WTC11 (cell line): ENCODE results near the gene MIB2.

Source experiments
- CREM ChIP-seq: sonication (generic); formaldehyde crosslinking; IDR thresholded peaks from 2 replicates; pipeline ENCODE4 v1.8.1; 2022; ENCODE audit warnings: mild to moderate bottlenecking, missing genetic modification reagents, moderate library complexity
- EMX1 ChIP-seq: fragments of 250-450 bp; sonication (Bioruptor Pico); IDR thresholded peaks from 2 replicates; pipeline ENCODE4 v1.8.0; 2021; ENCODE audit warnings: mild to moderate bottlenecking
- TEAD4 ChIP-seq: sonication (generic); formaldehyde crosslinking; IDR thresholded peaks from 2 replicates; pipeline ENCODE4 v1.8.0; 2022; ENCODE audit warnings: mild to moderate bottlenecking, missing genetic modification reagents
- ZNF317 ChIP-seq: sonication (generic); formaldehyde crosslinking; IDR thresholded peaks from 2 replicates; pipeline ENCODE4 v1.8.1; 2023; ENCODE audit warnings: low read depth, mild to moderate bottlenecking, moderate library complexity, missing genetic modification reagents, borderline replicate concordance
- TF ChIP-seq, protein P1 (sequence below): fragments of 200-600 bp; IDR thresholded peaks from 2 replicates; pipeline ENCODE4 v1.8.0; 2022; ENCODE audit warnings: antibody characterized with exemption
- TF ChIP-seq, protein P2 (sequence below): fragments of 250-450 bp; sonication (Bioruptor Pico); IDR thresholded peaks from 2 replicates; pipeline ENCODE4 v1.9.0; 2021; ENCODE audit warnings: mild to moderate bottlenecking

DNA sequence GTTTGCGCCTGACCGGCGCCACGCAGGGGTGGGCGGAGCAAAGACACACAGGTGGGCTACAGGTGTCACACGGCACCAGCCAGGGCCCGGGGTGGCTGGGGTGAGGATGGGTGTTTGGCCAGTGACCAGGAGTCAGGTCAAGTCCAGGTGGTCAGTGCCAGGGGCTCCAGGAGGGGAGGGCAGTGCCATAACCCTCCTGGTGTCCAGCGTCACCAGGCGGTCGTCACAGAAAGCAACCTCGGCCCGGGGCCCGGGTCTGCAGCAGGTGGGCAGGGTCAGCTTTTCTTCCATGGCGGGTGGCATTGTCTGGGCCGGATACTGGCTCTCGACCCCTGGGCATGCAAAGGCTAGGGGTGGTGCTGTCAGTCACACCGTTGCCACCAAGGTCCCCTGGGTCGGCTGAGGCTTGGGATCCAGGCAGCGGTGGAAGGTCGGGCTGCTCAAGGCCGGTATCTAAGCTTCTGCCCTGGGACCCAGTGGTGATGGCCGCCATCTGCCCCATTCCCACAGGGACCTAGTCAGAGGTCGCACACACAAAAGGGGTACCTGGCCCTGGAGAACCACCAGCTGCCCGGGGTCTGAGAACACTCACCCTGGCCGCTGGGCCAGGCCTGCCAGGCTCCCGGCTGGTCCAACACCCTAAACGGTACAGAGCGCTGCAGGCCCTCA, 17.1 kb upstream of the MIB2 start:
- no peak for TF ChIP-seq CREM (CRISPR knock-in tag)
- TF ChIP-seq, protein P1, sequence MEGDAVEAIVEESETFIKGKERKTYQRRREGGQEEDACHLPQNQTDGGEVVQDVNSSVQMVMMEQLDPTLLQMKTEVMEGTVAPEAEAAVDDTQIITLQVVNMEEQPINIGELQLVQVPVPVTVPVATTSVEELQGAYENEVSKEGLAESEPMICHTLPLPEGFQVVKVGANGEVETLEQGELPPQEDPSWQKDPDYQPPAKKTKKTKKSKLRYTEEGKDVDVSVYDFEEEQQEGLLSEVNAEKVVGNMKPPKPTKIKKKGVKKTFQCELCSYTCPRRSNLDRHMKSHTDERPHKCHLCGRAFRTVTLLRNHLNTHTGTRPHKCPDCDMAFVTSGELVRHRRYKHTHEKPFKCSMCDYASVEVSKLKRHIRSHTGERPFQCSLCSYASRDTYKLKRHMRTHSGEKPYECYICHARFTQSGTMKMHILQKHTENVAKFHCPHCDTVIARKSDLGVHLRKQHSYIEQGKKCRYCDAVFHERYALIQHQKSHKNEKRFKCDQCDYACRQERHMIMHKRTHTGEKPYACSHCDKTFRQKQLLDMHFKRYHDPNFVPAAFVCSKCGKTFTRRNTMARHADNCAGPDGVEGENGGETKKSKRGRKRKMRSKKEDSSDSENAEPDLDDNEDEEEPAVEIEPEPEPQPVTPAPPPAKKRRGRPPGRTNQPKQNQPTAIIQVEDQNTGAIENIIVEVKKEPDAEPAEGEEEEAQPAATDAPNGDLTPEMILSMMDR = no peak
- no peak for TF ChIP-seq ZNF317 (CRISPR knock-in tag)
- no peak for TF ChIP-seq EMX1 (CRISPR knock-in tag)
- TF ChIP-seq, protein P2, sequence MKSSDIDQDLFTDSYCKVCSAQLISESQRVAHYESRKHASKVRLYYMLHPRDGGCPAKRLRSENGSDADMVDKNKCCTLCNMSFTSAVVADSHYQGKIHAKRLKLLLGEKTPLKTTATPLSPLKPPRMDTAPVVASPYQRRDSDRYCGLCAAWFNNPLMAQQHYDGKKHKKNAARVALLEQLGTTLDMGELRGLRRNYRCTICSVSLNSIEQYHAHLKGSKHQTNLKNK (CRISPR knock-in tag) = no peak
- TF ChIP-seq TEAD4 = no peak
